ENCODE measurements around the gene KDM4D.

DNA sequence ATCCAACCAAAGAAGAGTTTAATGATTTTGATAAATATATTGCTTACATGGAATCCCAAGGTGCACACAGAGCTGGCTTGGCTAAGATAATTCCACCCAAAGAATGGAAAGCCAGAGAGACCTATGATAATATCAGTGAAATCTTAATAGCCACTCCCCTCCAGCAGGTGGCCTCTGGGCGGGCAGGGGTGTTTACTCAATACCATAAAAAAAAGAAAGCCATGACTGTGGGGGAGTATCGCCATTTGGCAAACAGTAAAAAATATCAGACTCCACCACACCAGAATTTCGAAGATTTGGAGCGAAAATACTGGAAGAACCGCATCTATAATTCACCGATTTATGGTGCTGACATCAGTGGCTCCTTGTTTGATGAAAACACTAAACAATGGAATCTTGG, 23.9 kb downstream of the KDM4D start:
- TF ChIP-seq, protein P1, sequence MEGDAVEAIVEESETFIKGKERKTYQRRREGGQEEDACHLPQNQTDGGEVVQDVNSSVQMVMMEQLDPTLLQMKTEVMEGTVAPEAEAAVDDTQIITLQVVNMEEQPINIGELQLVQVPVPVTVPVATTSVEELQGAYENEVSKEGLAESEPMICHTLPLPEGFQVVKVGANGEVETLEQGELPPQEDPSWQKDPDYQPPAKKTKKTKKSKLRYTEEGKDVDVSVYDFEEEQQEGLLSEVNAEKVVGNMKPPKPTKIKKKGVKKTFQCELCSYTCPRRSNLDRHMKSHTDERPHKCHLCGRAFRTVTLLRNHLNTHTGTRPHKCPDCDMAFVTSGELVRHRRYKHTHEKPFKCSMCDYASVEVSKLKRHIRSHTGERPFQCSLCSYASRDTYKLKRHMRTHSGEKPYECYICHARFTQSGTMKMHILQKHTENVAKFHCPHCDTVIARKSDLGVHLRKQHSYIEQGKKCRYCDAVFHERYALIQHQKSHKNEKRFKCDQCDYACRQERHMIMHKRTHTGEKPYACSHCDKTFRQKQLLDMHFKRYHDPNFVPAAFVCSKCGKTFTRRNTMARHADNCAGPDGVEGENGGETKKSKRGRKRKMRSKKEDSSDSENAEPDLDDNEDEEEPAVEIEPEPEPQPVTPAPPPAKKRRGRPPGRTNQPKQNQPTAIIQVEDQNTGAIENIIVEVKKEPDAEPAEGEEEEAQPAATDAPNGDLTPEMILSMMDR (IDR thresholded peaks at IDR 0.05; ENCODE audit: borderline replicate concordance, extremely low read depth, low read length, poor library complexity, severe bottlenecking): no peak
- TF ChIP-seq EZH2 (IDR thresholded peaks at IDR 0.05; ENCODE audit: borderline replicate concordance, low read depth, low read length, severe bottlenecking): no peak
